Neural cell (in vitro differentiated cells): ENCODE results near the gene MID1. TPM values are rescaled to one million over a fixed set of nuclear protein-coding genes. Genes with fewer than 3 reads are reported as not detected.

ENCODE experiments used
- H2AFZ ChIP-seq: fragments of 200-600, 300-800 bp; sonication (generic), shearing (Covaris generic); 2 replicates; pipeline ENCODE4 v1.6.0; 2014; ENCODE audit warnings: low read depth, mild to moderate bottlenecking, antibody characterized with exemption, low read length, moderate library complexity
- H3F3A ChIP-seq: fragments of 200-600 bp; shearing (Covaris generic); 2 replicates; pipeline ENCODE4 v1.6.1; 2016; ENCODE audit warnings: mild to moderate bottlenecking, moderate library complexity, mixed read lengths, antibody characterized with exemption, low read length; ENCODE audit not compliant: insufficient read depth, poor library complexity, severe bottlenecking
- H3K27ac ChIP-seq: fragments of 200-600, 300-800 bp; sonication (generic), shearing (Covaris generic); 2 replicates; pipeline ENCODE4 v1.5.1; 2014; ENCODE audit warnings: mild to moderate bottlenecking, low read length, moderate library complexity
- H3K27me3 ChIP-seq: fragments of 300-800, 200-600 bp; sonication (generic), shearing (Covaris generic); 2 replicates; pipeline ENCODE4 v1.6.0; 2014; ENCODE audit warnings: mild to moderate bottlenecking, low read depth, low read length, moderate library complexity; ENCODE audit not compliant: insufficient read depth
- H3K36me3 ChIP-seq: fragments of 300-800, 200-600 bp; sonication (generic), shearing (Covaris generic); 2 replicates; pipeline ENCODE4 v1.5.1; 2014; ENCODE audit warnings: mild to moderate bottlenecking, antibody characterized with exemption, low read length, moderate library complexity; ENCODE audit not compliant: insufficient read depth
- H3K4me2 ChIP-seq: fragments of 300-800, 200-600 bp; sonication (generic), shearing (Covaris generic); 2 replicates; pipeline ENCODE4 v1.6.0; 2014; ENCODE audit warnings: mild to moderate bottlenecking, low read length
- H3K4me3 ChIP-seq: fragments of 300-800, 200-600 bp; sonication (generic), shearing (Covaris generic); 2 replicates; pipeline ENCODE4 v1.5.1; 2014; ENCODE audit warnings: mild to moderate bottlenecking, low read length, moderate library complexity
- H3K79me2 ChIP-seq: fragments of 200-600 bp; shearing (Covaris generic); replicated peaks from 2 replicates; pipeline ENCODE4 v1.6.0; 2014; ENCODE audit warnings: mild to moderate bottlenecking, low read length, moderate library complexity; ENCODE audit not compliant: insufficient read depth
- H3K9ac ChIP-seq: fragments of 300-800, 200-600 bp; sonication (generic), shearing (Covaris generic); 2 replicates; pipeline ENCODE4 v1.6.1; 2016; ENCODE audit warnings: mild to moderate bottlenecking, low read length, mixed read lengths
- H3K9me2 ChIP-seq: fragments of 200-600 bp; shearing (Covaris generic); 2 replicates; pipeline ENCODE4 v1.6.1; 2016; ENCODE audit warnings: mild to moderate bottlenecking, low read length, mixed read lengths; ENCODE audit not compliant: insufficient read depth
- H3K9me3 ChIP-seq: fragments of 200-600, 300-800 bp; sonication (generic), shearing (Covaris generic); 2 replicates; pipeline ENCODE4 v1.6.1; 2016; ENCODE audit warnings: mild to moderate bottlenecking, mixed run types, low read length, moderate library complexity, mixed read lengths
- H4K20me1 ChIP-seq: fragments of 200-600 bp; shearing (Covaris generic); 2 replicates; pipeline ENCODE4 v1.6.1; 2016; ENCODE audit warnings: mild to moderate bottlenecking, mixed run types; ENCODE audit not compliant: insufficient read depth
- EP300 ChIP-seq: fragments of 450-650 bp; conservative IDR thresholded peaks from 2 replicates; pipeline ENCODE4 v1.6.1; 2014; ENCODE audit warnings: antibody characterized with exemption, mild to moderate bottlenecking, moderate library complexity; ENCODE audit not compliant: poor library complexity, severe bottlenecking
- EZH2 ChIP-seq: fragments of 200-600, 300-800 bp; shearing (Covaris generic), sonication (generic); IDR thresholded peaks from 2 replicates; pipeline ENCODE4 v1.6.1; 2014; ENCODE audit warnings: antibody characterized with exemption, low read length, borderline replicate concordance, mild to moderate bottlenecking; ENCODE audit not compliant: insufficient read depth, poor library complexity, severe bottlenecking
- MXI1 ChIP-seq: fragments of 450-650 bp; conservative IDR thresholded peaks from 2 replicates; pipeline ENCODE4 v1.6.1; 2014; ENCODE audit warnings: antibody characterized with exemption, mild to moderate bottlenecking; ENCODE audit not compliant: poor library complexity, severe bottlenecking
- POLR2AphosphoS5 ChIP-seq: IDR thresholded peaks from 2 replicates; pipeline ENCODE4 v1.6.1; 2012
- RAD21 ChIP-seq: fragments of 450-650 bp; conservative IDR thresholded peaks from 2 replicates; pipeline ENCODE4 v1.6.1; 2014; ENCODE audit warnings: antibody characterized with exemption, mild to moderate bottlenecking, moderate library complexity
- REST ChIP-seq: IDR thresholded peaks from 2 replicates; pipeline ENCODE4 v1.6.1; 2012; ENCODE audit warnings: borderline replicate concordance
- SMC3 ChIP-seq: fragments of 450-650 bp; conservative IDR thresholded peaks from 2 replicates; pipeline ENCODE4 v1.6.1; 2014; ENCODE audit warnings: antibody characterized with exemption, mild to moderate bottlenecking, moderate library complexity; ENCODE audit not compliant: poor library complexity
- TAF1 ChIP-seq: IDR thresholded peaks from 2 replicates; pipeline ENCODE4 v1.6.1; 2012; ENCODE audit warnings: low read depth
- polyA plus RNA-seq: library from polyadenylated mRNA; depleted of rRNA; stranded (reverse); fragments of >200 nt; gene quantifications from 2 replicates; pipeline ENCODE4 v1.2.3, GENCODE V29; 2014
- TF ChIP-seq, protein P1 (sequence below): fragments of 450-650 bp; IDR thresholded peaks from 2 replicates; pipeline ENCODE4 v1.5.1; 2014; ENCODE audit warnings: antibody characterized with exemption, mild to moderate bottlenecking, moderate library complexity; ENCODE audit not compliant: poor library complexity, severe bottlenecking

Gene MID1
- polyA plus RNA-seq, 1 donor from 2014 or later = 16.6 TPM

- peak overlapping the region; percentile 46 for H3K9ac ChIP-seq
- H3K4me3 ChIP-seq = peak overlapping the region; percentile 28
- no peaks in the 10 kb centered on the region for H3K36me3 ChIP-seq
- H3K79me2 ChIP-seq = no peaks in the 10 kb centered on the region
- H3K9me2 ChIP-seq = no peaks in the 10 kb centered on the region
- H3F3A ChIP-seq = no peaks in the 10 kb centered on the region
- no peaks in the 10 kb centered on the region for H3K27me3 ChIP-seq
- peak; percentile 3 for TF ChIP-seq REST
- no peak for TF ChIP-seq POLR2AphosphoS5
- H3K27ac ChIP-seq = peak overlapping the region; percentile 89
- H3K4me2 ChIP-seq = no peak overlapping the region
- H4K20me1 ChIP-seq = no peaks in the 10 kb centered on the region
- H2AFZ ChIP-seq = no peak overlapping the region
- H3K9me3 ChIP-seq = no peaks in the 10 kb centered on the region
Measured at GRCh38 chrX:10474913-10475568, 145.3 kb downstream of the MID1 start.

GRCh38 chrX:10474510-10474909, 145.9 kb downstream of the MID1 start:
- Histone ChIP-seq H3K9me3 (no peaks in the 10 kb centered on the region), H3K79me2 (no peaks in the 10 kb centered on the region)
- TF ChIP-seq POLR2AphosphoS5 (no peak), RAD21 (no peak), EP300 (peak; percentile 86), EZH2 (no peak), MXI1 (no peak), TAF1 (no peak), REST (peak; percentile 89), SMC3 (no peak)
- TF ChIP-seq, protein P1, sequence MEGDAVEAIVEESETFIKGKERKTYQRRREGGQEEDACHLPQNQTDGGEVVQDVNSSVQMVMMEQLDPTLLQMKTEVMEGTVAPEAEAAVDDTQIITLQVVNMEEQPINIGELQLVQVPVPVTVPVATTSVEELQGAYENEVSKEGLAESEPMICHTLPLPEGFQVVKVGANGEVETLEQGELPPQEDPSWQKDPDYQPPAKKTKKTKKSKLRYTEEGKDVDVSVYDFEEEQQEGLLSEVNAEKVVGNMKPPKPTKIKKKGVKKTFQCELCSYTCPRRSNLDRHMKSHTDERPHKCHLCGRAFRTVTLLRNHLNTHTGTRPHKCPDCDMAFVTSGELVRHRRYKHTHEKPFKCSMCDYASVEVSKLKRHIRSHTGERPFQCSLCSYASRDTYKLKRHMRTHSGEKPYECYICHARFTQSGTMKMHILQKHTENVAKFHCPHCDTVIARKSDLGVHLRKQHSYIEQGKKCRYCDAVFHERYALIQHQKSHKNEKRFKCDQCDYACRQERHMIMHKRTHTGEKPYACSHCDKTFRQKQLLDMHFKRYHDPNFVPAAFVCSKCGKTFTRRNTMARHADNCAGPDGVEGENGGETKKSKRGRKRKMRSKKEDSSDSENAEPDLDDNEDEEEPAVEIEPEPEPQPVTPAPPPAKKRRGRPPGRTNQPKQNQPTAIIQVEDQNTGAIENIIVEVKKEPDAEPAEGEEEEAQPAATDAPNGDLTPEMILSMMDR = no peak

More at GRCh38 chrX:10474510-10474909, 145.9 kb downstream of the MID1 start:
- no peaks in the 10 kb centered on the region for H3K36me3 ChIP-seq
- no peaks in the 10 kb centered on the region for H4K20me1 ChIP-seq
- no peaks in the 10 kb centered on the region for H3K9me2 ChIP-seq
- peak overlapping the region; percentile 41 for H3K4me3 ChIP-seq
- H3K9ac ChIP-seq = peak overlapping the region; percentile 46
- H3F3A ChIP-seq = no peaks in the 10 kb centered on the region
- H2AFZ ChIP-seq = no peak overlapping the region
- peak overlapping the region; percentile 89 for H3K27ac ChIP-seq
- no peaks in the 10 kb centered on the region for H3K27me3 ChIP-seq
- no peak overlapping the region for H3K4me2 ChIP-seq
